AG09309 (cell line): ENCODE results near the gene SLC26A1.
"Not testable (repeated sequence)": the region's sequence is repeated elsewhere in the genome, so short reads cannot be mapped to it uniquely, and the experiment has no call there.

Experiments used
- DNase-seq: peaks from one replicate; pipeline ENCODE4 v3.0.0-alpha.2; 2010; ENCODE audit warnings: low read depth
- H3K4me3 ChIP-seq: 2 replicates; pipeline ENCODE4 v1.5.1; 2011; ENCODE audit warnings: mild to moderate bottlenecking, low read depth, low read length, moderate library complexity; ENCODE audit not compliant: control insufficient read depth
- CTCF ChIP-seq: IDR thresholded peaks from 2 replicates; pipeline ENCODE4 v1.5.1; 2011; ENCODE audit warnings: mild to moderate bottlenecking, low read depth, low read length, inconsistent platforms; ENCODE audit not compliant: insufficient read depth, control insufficient read depth; ENCODE audit errors: missing control alignments

SLC26A1 gene

GRCh38 chr4:1002631-1003251 is 9.5 kb upstream of the SLC26A1 start:
- no peak overlapping the region for H3K4me3 ChIP-seq
- no peak for TF ChIP-seq CTCF
- DNase-seq: no peak

GRCh38 chr4:1002131-1002630 is 9.0 kb upstream of the SLC26A1 start:
- no peak overlapping the region for H3K4me3 ChIP-seq
- TF ChIP-seq CTCF: no peak
- no peak for DNase-seq

- DNase-seq: no peak
- H3K4me3 ChIP-seq: no peak overlapping the region
- no peak for TF ChIP-seq CTCF
Measured at GRCh38 chr4:1001561-1002130, 8.4 kb upstream of the SLC26A1 start.

- no peak for TF ChIP-seq CTCF
- H3K4me3 ChIP-seq: no peak overlapping the region
- DNase-seq: no peak
Measured at GRCh38 chr4:1000686-1001260, 7.6 kb upstream of the SLC26A1 start.

GRCh38 chr4:999882-1000425 is 6.8 kb upstream of the SLC26A1 start:
- no peak for TF ChIP-seq CTCF
- no peak for DNase-seq
- H3K4me3 ChIP-seq: no peak overlapping the region

GRCh38 chr4:999240-999863 is 6.1 kb upstream of the SLC26A1 start:
- not testable (repeated sequence) for DNase-seq, H3K4me3 ChIP-seq

GRCh38 chr4:998096-998691 is 5.0 kb upstream of the SLC26A1 start:
- no peak for TF ChIP-seq CTCF
- no peak for DNase-seq
- H3K4me3 ChIP-seq: no peak overlapping the region
